ENCODE measurements around the gene DGKI. TPM values are rescaled to one million over a fixed set of nuclear protein-coding genes. Genes with fewer than 3 reads are reported as not detected.
A peak's percentile ranks its signal among the peaks of the same experiment; 100 is the strongest.

DGKI gene
- total and polyA plus RNA-seq, 2 of the 4 experiments (the other 2 are of a cell fraction) = 3.9 to 15.8 TPM

DNA sequence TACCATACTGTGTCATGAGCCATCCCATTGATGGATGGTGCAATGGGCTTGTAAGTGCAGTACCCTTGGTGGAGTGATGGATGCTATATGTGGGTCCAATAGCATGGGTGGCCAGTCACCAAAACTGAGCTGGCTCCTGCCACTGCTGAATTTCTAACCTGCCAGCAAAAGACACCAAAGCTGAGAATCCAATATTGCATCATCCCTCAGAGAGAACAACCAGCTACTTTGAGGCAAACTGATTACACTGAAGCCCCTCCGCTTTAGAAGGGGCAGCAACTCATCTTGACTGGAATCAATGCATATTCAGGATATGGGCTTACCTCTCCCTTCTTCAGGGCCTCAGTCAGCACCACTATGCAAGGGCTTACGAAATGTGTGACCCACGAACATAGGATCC, 211.6 kb downstream of the DGKI start:
- Histone ChIP-seq H3K23ac (ENCODE audit: low read depth, low read length) (no peak overlapping the region), H3K27ac (ENCODE audit: insufficient read depth, low read length) (no peak overlapping the region), H2BK5ac (ENCODE audit: low read depth, low read length, poor library complexity, severe bottlenecking) (no peak overlapping the region), H3K4me1 (ENCODE audit: control insufficient read depth, insufficient read depth, low read length) (peaks cover 3% of the 10 kb centered on the region; the same call in 1 of the 2 replicates), H3K9me1 (ENCODE audit: insufficient read depth, low read length) (peaks cover 3% of the 10 kb centered on the region), H3K36me3 (ENCODE audit: control insufficient read depth, insufficient read depth, low read length) (no peaks in the 10 kb centered on the region), H3K9me3 (ENCODE audit: control insufficient read depth, insufficient read depth, low read length) (no peaks in the 10 kb centered on the region), H2BK15ac (ENCODE audit: low read depth, low read length) (no peak overlapping the region), H2AK5ac (ENCODE audit: low read depth, low read length) (no peak overlapping the region), H4K8ac (ENCODE audit: low read depth in 2 of 2, low read length in 2 of 2) (no peak overlapping the region), H2AFZ (replicated peaks; ENCODE audit: low read length, poor library complexity) (no peak overlapping the region), H4K20me1 (ENCODE audit: insufficient read depth, low read length) (no peaks in the 10 kb centered on the region), H4K91ac (ENCODE audit: insufficient read depth, low read depth, low read length) (no peak overlapping the region), H3K9ac (ENCODE audit: low read depth, low read length) (no peak overlapping the region), H3K4me3 (ENCODE audit: insufficient read depth, low read depth, low read length) (no peak overlapping the region), H3K4ac (ENCODE audit: low read depth, low read length) (no peak overlapping the region), H3K14ac (replicated peaks; ENCODE audit: low read depth, low read length) (no peak overlapping the region), H2BK120ac (ENCODE audit: low read depth, low read length) (no peak overlapping the region), H3K79me1 (ENCODE audit: low read depth in 1 of 2, low read length in 2 of 2) (no peaks in the 10 kb centered on the region), H4K5ac (ENCODE audit: low read depth, low read length) (no peak overlapping the region), H2BK20ac (ENCODE audit: low read depth, low read length) (no peak overlapping the region), H3K4me2 (ENCODE audit: low read depth, low read length) (no peak overlapping the region), H3K27me3 (ENCODE audit: control insufficient read depth, insufficient read depth, low read length) (no peaks in the 10 kb centered on the region), H3K56ac (ENCODE audit: extremely low read depth, insufficient read depth, low read length) (no peak overlapping the region), H2AK9ac (replicated peaks; ENCODE audit: low read depth, low read length, poor library complexity) (no peak overlapping the region), H3K18ac (ENCODE audit: low read depth, low read length) (no peak overlapping the region)
- ATAC-seq (ENCODE audit: low read depth) = no peak
- in situ Hi-C loops (cut with MboI; ENCODE audit: low sequenced_read_pairs) = no loop called here
- no TSS peak for BruUV-seq (replicated peaks)
- dilution Hi-C loops (cut with HindIII; ENCODE audit: low sequenced_read_pairs, unreplicated experiment) = no loop called here
- DNase-seq = no peak
- TF ChIP-seq USF2 (IDR thresholded peaks at IDR 0.05; ENCODE audit: low read depth, low read length) = no peak
- TF ChIP-seq, protein P1, sequence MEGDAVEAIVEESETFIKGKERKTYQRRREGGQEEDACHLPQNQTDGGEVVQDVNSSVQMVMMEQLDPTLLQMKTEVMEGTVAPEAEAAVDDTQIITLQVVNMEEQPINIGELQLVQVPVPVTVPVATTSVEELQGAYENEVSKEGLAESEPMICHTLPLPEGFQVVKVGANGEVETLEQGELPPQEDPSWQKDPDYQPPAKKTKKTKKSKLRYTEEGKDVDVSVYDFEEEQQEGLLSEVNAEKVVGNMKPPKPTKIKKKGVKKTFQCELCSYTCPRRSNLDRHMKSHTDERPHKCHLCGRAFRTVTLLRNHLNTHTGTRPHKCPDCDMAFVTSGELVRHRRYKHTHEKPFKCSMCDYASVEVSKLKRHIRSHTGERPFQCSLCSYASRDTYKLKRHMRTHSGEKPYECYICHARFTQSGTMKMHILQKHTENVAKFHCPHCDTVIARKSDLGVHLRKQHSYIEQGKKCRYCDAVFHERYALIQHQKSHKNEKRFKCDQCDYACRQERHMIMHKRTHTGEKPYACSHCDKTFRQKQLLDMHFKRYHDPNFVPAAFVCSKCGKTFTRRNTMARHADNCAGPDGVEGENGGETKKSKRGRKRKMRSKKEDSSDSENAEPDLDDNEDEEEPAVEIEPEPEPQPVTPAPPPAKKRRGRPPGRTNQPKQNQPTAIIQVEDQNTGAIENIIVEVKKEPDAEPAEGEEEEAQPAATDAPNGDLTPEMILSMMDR (conservative IDR thresholded peaks at IDR 0.05; ENCODE audit: low read depth, low read length) = no peak
- TF ChIP-seq CEBPB (IDR thresholded peaks at IDR 0.05; ENCODE audit: low read depth, low read length) = peak; percentile 57
- no peak for TF ChIP-seq MAZ (IDR thresholded peaks at IDR 0.05; ENCODE audit: borderline replicate concordance, low read depth, low read length)
- no peak for TF ChIP-seq MAFK (IDR thresholded peaks at IDR 0.05; ENCODE audit: low read depth, low read length)
- no peak for TF ChIP-seq SMC3 (IDR thresholded peaks at IDR 0.05; ENCODE audit: low read depth, low read length)
- TF ChIP-seq CHD1 (IDR thresholded peaks at IDR 0.05; ENCODE audit: low read depth, low read length) = no peak
- 100% methylated on average over 1 of the region's 3 CpGs; no CpG with 5 or more reads in 1 of the 2 experiments for WGBS, 2 experiments (ENCODE audit: extremely low coverage in 2 of 2, insufficient read length in 1 of 2)
- ChIA-PET POLR2A (ENCODE audit: unreplicated experiment) (no interaction called here), CTCF (interaction anchor here (3.3 kb wide), 1 partner anchor 9 kb away, joined by 14 read pairs; no protein-coding TSS in a partner anchor)
- intact Hi-C loops (cut with micrococcal nuclease) = no loop called here
